NOMO-1 treated with dmso at 0.1 percent for 144 hours (cell line): ENCODE measurements around the gene PARD3B.
A peak's percentile ranks its signal among the peaks of the same experiment; 100 is the strongest.
"Not testable (repeated sequence)": the region's sequence is repeated elsewhere in the genome, so short reads cannot be mapped to it uniquely, and the experiment has no call there.

Source experiments
- DNase-seq: peaks from one replicate; lab custom pipeline; 2025; ENCODE audit not compliant: unreplicated experiment; lab: John Stamatoyannopoulos, UW

Gene PARD3B

GRCh38 chr2:205482399-205483081 is 937.3 kb downstream of the PARD3B start:
- DNase-seq = no peak

GRCh38 chr2:205483095-205483494 is 937.8 kb downstream of the PARD3B start:
- DNase-seq = no peak

DNA sequence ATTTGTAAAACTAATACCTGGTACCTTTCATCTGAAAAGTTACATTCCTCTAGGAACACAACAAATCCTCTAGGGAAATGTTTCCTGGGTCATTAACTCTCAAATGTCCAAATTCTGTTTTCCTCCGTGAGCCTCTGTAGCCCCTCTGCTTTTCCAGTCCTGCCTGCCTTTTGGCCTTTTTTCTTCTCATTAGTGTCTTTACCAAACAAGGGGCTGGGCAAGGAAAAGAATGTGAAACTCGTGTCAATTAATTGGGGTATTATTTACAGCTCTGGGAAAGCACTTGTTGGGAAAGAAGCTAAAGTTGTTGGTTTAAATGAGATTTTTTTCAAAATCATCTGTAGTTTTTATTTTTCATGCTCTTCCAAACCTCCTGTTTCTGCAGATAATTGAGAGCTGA is 938.9 kb downstream of the PARD3B start:
- DNase-seq = no peak

- DNase-seq = no peak
Observed at GRCh38 chr2:205484764-205485163, 939.5 kb downstream of the PARD3B start.

DNA sequence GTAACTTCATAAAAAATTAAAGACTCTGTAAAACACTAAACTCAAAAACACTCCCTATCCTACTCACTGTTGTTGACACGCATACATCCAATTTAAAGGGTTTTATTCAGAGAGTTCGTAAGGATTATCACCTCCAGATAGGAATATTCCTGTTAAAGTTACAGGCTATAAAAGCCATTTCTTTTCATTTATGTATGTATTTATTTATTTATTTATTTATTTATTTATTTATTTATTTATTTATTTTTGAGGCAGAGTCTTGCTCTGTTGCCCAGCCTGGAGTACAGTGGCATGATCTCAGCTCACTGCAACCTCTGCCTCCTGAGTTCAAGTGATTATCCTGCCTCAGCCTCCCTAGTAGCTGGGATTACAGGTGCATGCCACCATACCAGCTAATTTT is 948.3 kb downstream of the PARD3B start:
- not testable (repeated sequence) for DNase-seq

GRCh38 chr2:205494537-205495235 is 949.4 kb downstream of the PARD3B start:
- no peak for DNase-seq

DNA sequence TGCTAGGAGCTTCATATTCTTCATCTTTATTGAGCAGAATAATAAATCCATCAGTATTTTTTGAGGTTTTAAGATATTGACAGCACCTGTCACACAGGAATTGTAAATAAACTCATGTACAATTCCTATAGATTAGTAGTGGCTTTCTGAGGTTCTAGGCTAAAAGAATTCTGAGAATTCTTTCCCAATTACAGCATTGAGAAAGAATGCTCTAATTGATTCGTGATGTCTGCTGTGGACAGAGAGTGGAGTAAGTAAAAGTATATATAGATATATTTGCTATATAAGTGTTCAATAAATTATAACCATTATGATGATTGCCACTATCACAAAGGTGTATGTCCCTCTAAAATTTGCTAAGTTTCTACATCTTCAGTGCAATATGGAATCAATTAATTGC is 950.5 kb downstream of the PARD3B start:
- no peak for DNase-seq

DNA sequence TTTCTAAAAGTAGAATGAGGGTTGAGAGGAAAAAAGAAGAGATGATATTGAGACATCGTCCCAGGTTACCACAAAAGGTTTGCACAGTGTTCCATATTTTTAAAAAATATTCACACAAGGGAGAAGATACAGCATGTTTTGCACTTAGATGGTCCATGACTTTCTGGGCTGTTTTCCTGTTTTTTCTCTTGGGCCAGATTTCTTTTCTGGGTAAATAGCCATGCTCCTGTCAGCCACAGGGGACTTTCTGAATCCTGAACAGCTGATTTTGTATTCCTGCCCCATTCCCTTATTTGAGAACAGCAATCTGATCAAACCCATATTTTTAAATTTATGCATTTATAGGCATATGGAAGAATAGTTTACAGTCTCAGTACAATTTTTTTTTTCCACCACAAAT is 951.1 kb downstream of the PARD3B start:
- no peak for DNase-seq

- DNase-seq = no peak
Observed at GRCh38 chr2:205496772-205497171, 951.5 kb downstream of the PARD3B start.

GRCh38 chr2:205499006-205499405 is 953.7 kb downstream of the PARD3B start:
- DNase-seq = no peak

GRCh38 chr2:205500065-205500464 is 954.8 kb downstream of the PARD3B start:
- DNase-seq = peak; percentile 6

GRCh38 chr2:205500951-205501350 is 955.7 kb downstream of the PARD3B start:
- DNase-seq = no peak

- no peak for DNase-seq
Observed at GRCh38 chr2:205501826-205502225, 956.6 kb downstream of the PARD3B start.

DNA sequence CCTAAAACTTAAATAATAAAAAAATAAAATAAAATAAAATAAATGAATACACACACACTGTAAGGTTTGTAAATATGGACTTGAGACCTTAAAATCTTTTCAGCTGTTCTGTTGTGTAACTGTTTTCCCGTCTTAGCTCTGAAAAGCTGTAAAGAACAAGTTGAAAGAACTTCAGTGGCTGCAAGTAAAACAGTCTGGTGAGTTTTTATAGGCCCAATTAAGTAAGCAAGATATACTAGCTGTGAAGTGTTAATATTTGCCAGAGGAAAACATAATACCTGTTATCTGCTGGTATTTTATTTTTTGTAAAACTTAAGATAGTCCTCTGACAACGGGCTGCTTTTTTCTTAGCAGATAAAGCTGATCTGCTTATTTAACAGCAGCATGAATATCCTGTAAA is 960.1 kb downstream of the PARD3B start:
- DNase-seq = no peak

- no peak for DNase-seq
Observed at GRCh38 chr2:205509655-205510054, 964.4 kb downstream of the PARD3B start.

DNA sequence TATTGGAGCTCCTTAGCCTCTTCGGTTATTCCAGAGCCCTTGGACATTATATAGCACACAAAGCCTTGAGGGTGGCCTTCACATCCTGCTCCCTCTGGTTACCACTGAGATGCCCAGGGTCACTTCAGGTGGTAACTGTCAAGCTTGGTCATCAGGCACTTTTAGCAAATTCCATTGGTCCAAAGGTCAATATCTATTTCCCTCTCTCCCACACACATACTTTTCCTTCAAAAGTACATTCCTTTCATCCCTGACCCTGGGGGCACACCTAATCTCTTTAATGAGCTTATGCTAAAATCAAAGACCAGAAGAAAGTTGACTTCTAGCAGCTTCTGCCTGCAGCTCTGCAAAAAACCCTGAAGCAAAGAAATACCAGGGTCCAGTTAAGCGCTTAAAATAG is 965.1 kb downstream of the PARD3B start:
- DNase-seq = no peak

- no peak for DNase-seq
Observed at GRCh38 chr2:205511221-205511620, 965.9 kb downstream of the PARD3B start.

DNA sequence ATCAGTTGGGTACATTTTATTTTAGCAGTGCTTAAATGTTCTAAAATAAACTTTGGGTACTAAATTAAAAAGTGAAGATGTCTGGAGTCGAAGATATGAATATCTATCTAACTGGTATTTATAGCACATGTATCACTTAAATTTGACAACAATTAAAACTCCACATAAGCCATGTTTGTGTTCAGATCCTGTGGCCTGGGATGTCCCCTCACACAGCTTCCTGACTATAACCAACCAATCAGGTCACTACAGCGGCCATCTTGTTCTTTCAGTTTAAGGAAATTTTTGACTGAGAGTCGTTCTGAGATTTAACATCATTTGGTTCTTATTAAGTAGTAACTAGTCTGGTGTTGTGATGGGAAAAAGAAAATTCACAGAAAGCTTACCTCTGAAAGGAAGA is 966.4 kb downstream of the PARD3B start:
- no peak for DNase-seq

DNA sequence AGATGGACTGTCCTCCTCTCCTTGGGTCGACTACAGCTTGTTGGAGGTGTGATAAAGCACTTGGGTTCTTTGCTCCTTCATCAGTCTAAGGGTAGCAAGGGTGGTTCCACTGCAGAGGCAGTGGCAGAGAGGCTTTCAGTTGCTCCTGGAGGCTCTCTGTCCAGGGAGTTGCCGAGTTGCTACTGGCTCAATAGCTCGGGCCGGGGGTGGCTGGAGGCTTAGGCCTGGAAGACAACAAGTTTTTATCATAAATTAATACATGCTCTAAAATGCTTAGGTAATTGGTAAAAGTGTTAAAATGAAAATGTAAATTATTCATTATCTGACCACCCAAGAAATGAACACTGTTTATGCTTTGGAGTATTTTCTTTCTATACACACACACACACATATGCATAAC is 975.0 kb downstream of the PARD3B start:
- DNase-seq = no peak

- no peak for DNase-seq
Observed at GRCh38 chr2:205524656-205525055, 979.4 kb downstream of the PARD3B start.

DNA sequence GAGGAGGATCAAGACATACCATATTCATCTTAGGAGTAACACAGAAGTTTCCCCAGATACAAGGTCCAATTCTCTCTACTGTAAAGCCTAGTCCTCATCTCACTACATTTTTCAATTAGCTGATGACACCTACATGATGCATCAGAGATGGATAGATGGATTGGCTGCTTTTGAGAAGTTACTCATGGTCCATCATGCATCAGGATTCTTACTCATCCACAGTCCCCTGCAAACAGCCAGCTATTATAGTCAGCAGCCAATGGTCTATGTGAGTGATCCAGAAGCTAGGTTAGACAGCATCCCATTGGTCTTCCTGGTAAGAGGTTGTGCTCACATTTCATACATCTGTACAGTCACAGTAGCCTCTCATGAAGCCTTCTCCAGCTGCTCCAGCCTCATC is 982.5 kb downstream of the PARD3B start:
- DNase-seq = no peak

- DNase-seq = no peak
Observed at GRCh38 chr2:205531072-205531471, 985.8 kb downstream of the PARD3B start.
